ENCODE measurements around the gene COMMD10. TPM values are rescaled to one million over a fixed set of nuclear protein-coding genes. Genes with fewer than 3 reads are reported as not detected.
"Not testable (repeated sequence)": the region's sequence is repeated elsewhere in the genome, so short reads cannot be mapped to it uniquely, and the experiment has no call there.

COMMD10 gene
- total and polyA plus RNA-seq, 12 donors: 16.8 to 42.8 (median 35.4) TPM

DNA sequence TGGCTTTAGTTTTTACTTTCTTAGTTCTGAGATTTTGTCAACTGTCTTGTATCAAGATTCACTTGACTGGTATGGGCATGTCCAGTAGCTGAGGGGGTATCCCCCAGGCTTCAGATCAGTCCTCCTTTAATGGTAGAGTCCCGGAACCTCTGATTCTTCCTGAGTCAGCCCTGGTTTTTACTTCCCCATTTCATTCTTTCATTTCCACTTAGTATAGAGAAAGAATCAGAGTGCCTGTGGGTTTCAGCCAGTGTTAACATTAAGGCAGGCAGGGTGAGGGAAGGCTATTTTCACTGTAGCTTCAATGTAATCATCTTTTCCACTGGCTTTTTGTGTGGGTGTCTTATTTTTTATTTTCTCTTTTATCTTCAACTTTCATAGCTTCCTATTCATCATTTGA, 8.3 kb upstream of the COMMD10 start:
- H3K4me3 ChIP-seq: no peak overlapping the region
- H3K27me3 ChIP-seq: no peaks in the 10 kb centered on the region
- TF ChIP-seq, protein P1, sequence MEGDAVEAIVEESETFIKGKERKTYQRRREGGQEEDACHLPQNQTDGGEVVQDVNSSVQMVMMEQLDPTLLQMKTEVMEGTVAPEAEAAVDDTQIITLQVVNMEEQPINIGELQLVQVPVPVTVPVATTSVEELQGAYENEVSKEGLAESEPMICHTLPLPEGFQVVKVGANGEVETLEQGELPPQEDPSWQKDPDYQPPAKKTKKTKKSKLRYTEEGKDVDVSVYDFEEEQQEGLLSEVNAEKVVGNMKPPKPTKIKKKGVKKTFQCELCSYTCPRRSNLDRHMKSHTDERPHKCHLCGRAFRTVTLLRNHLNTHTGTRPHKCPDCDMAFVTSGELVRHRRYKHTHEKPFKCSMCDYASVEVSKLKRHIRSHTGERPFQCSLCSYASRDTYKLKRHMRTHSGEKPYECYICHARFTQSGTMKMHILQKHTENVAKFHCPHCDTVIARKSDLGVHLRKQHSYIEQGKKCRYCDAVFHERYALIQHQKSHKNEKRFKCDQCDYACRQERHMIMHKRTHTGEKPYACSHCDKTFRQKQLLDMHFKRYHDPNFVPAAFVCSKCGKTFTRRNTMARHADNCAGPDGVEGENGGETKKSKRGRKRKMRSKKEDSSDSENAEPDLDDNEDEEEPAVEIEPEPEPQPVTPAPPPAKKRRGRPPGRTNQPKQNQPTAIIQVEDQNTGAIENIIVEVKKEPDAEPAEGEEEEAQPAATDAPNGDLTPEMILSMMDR (IDR thresholded peaks at IDR 0.05): no peak
- DNase-seq (no peak), ATAC-seq (peak in 2 of 8 donors; percentile 31 to 71)
- intact Hi-C loops (cut with DNase I): loop anchor here in 1 of 10 donors (5.0 kb wide), 1 partner anchor 444 kb away; no protein-coding TSS in a partner anchor
- no peaks in the 10 kb centered on the region for H3K36me3 ChIP-seq
- peaks cover 0 to 6% (median 0%) of the 10 kb centered on the region in 9 donors for H3K4me1 ChIP-seq
- H3K9me3 ChIP-seq: no peaks in the 10 kb centered on the region
- WGBS, 2 donors: 83 to 94% methylated on average over 1 of the region's 1 CpG
- no peak overlapping the region for H3K27ac ChIP-seq

DNA sequence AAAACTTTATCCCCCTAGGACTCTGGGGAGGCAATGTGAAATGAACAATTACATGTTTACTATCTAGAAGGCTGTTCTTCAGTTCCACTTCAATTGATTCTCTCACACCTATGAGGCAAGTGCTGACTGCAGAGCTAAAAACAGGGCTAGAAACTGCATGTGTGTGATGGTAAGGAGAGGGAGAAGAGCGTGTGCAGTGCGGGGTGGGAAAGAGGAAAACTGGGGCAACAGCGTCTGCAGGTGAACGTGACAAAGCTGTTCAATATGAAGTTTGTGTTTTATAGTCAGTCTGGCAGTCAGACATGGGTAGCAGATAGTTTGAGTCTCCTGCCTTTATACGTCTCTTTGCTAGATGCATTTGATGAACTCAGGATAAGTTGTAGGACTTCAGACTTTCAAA, 6.6 kb upstream of the COMMD10 start:
- DNase-seq (no peak), ATAC-seq (no peak)
- Histone ChIP-seq H3K36me3 (no peaks in the 10 kb centered on the region), H3K4me1 (peaks cover 0 to 6% (median 0%) of the 10 kb centered on the region in 9 donors), H3K27ac (no peak overlapping the region), H3K27me3 (no peaks in the 10 kb centered on the region), H3K4me3 (no peak overlapping the region), H3K9me3 (no peaks in the 10 kb centered on the region)
- intact Hi-C loops (cut with DNase I): loop anchor here in 1 of 10 donors (5.0 kb wide), 1 partner anchor 446 kb away; no protein-coding TSS in a partner anchor
- TF ChIP-seq, protein P1 (IDR thresholded peaks at IDR 0.05): no peak
- WGBS, 2 donors: 93% methylated on average over 5 of the region's 5 CpGs

DNA sequence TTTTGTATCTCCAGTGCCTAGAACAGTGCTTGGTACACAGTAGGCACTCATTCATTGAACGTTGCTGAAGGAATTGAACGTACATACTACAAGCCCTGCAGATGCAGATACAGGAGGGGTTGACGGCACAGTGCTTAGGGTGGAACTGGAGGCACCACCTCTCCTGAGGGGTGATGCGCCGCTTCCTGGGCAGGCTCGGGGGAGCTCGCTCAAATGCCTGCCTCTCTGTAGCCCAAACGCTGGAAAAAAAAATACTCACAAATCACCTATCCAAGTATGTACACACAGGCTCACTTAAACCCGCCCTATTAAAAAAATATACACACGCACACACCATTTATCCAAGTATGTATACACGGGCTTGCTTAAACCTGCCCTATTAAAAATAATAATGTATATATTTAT, 536 bp upstream of the COMMD10 start:
- intact Hi-C loops (cut with DNase I): no loop called here
- DNase-seq: no peak

DNA sequence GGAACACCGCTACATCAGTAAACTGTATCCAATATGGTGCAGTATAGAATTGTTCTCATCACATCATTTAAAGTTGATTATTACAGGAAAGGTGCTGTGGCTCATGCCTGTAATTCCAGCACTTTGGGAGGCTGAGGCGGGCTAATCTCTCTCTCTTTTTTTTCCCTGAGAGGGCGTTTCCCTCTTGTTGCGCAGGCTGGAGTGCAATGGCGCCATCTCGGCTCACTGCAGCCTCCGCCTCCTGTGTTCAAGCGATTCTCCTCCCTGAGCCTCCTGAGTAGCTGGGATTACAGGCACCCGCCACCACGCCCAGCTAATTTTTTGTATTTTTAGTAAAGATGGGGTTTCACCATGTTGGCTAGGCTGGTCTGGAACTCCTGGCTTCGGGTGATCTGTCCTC, 1.5 kb downstream of the COMMD10 start:
- H3K27me3 ChIP-seq, ATAC-seq, DNase-seq, H3K9me3 ChIP-seq, H3K27ac ChIP-seq: not testable (repeated sequence)
- WGBS, 2 donors: 96 to 97% methylated on average over 11 of the region's 11 CpGs
- Histone ChIP-seq H3K4me3 (peak overlapping the region in 2 of 10 donors; percentile 70 to 86), H3K4me1 (peaks cover 0 to 71% (median 34%) of the 10 kb centered on the region in 9 donors), H3K36me3 (peaks cover 0 to 35% (median 0%) of the 10 kb centered on the region in 9 donors)
- intact Hi-C loops (cut with DNase I): loop anchor here in 1 of 10 donors (5.0 kb wide), 1 partner anchor 244 kb away; the partner anchor contains the start of genes AP3S1 and ATG12

More for the DNA sequence above, 536 bp upstream of the COMMD10 start:
- Histone ChIP-seq H3K4me1 (peaks cover 0 to 52% (median 33%) of the 10 kb centered on the region in 9 donors), H3K36me3 (peaks cover 0 to 16% (median 0%) of the 10 kb centered on the region in 9 donors), H3K9me3 (no peaks in the 10 kb centered on the region), H3K4me3 (peak overlapping the region; percentile 70 to 95 (median 86)), H3K27ac (peak overlapping the region in 8 of 10 donors; percentile 89 to 97 (median 93)), H3K27me3 (no peaks in the 10 kb centered on the region)
- 25 to 28% methylated on average over 11 of the region's 11 CpGs for WGBS, 2 donors
- peak; percentile 15 to 73 (median 58) for ATAC-seq
- TF ChIP-seq, protein P1 (IDR thresholded peaks at IDR 0.05): no peak

DNA sequence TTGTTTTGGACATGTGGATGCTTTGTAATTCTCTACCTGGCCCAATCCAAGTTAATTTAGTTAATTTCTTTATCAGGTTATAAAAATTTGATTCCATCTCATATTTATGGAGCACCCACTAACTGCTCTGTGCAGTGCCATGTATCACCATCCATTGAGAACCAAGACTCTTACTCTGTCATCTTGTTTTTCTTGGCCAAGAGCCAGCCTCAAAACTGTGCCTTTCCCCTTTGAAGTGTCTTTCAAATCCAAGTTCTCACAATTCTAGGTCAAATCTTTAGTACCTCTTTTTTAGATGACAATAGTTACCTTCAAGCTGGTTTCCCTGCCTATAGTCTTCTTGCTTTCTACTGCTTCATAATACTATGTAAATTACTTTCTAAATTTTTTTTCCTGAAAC, 3.2 kb downstream of the COMMD10 start:
- Histone ChIP-seq H3K4me3 (no peak overlapping the region), H3K27me3 (no peaks in the 10 kb centered on the region), H3K4me1 (peaks cover 0 to 69% (median 34%) of the 10 kb centered on the region in 9 donors), H3K27ac (no peak overlapping the region), H3K36me3 (peaks cover 0 to 51% (median 12%) of the 10 kb centered on the region in 9 donors), H3K9me3 (no peaks in the 10 kb centered on the region)
- intact Hi-C loops (cut with DNase I): loop anchor here in 1 of 10 donors (5.0 kb wide), 1 partner anchor 246 kb away; the partner anchor contains the start of genes AP3S1 and ATG12
- TF ChIP-seq, protein P1 (IDR thresholded peaks at IDR 0.05): no peak
- ATAC-seq (no peak), DNase-seq (no peak)
